K562 (cell line): Measurements from ENCODE around the gene ISCA1. TPM values are rescaled to one million over a fixed set of nuclear protein-coding genes. Genes with fewer than 3 reads are reported as not detected.

Experiments
- ARID1B ChIP-seq: fragments of 450-650 bp; IDR thresholded peaks from 2 replicates; pipeline ENCODE4 v1.6.1; 2016; ENCODE audit warnings: antibody characterized with exemption, mild to moderate bottlenecking, inconsistent platforms
- BMI1 ChIP-seq: fragments of 150-350 bp; IDR thresholded peaks from 2 replicates; pipeline ENCODE4 v1.6.1; 2014; ENCODE audit warnings: low read length
- CREB1 ChIP-seq, 2 experiments: sonication (generic) in 1 of 2; formaldehyde crosslinking in 1 of 2; IDR thresholded peaks; 2 replicates each; pipeline versions ENCODE4 v1.6.1 to v1.8.0; 2012 to 2022; ENCODE audit warnings: inconsistent platforms in 1 of 2, mild to moderate bottlenecking in 1 of 2, missing genetic modification reagents in 1 of 2, moderate library complexity in 1 of 2
- FOXP1 ChIP-seq: sonication (generic); formaldehyde crosslinking; IDR thresholded peaks from 2 replicates; pipeline ENCODE4 v1.8.0; 2022; ENCODE audit warnings: mild to moderate bottlenecking, missing genetic modification reagents
- HDAC2 ChIP-seq: fragments of 450-650 bp; IDR thresholded peaks from 2 replicates; pipeline ENCODE4 v1.6.1; 2016; ENCODE audit warnings: mild to moderate bottlenecking
- HLTF ChIP-seq: fragments of 450-650 bp; IDR thresholded peaks from 2 replicates; pipeline ENCODE4 v1.6.1; 2016
- MCM2 ChIP-seq: fragments of 450-650 bp; IDR thresholded peaks from 2 replicates; pipeline ENCODE4 v1.6.1; 2017; ENCODE audit warnings: low read depth, mild to moderate bottlenecking
- MYNN ChIP-seq, 2 experiments: sonication (generic); formaldehyde crosslinking in 1 of 2; IDR thresholded peaks; 2 replicates each; pipeline versions ENCODE4 v1.5.0 to v1.6.1; 2016 to 2020; ENCODE audit warnings: antibody characterized with exemption in 1 of 2, missing genetic modification reagents in 1 of 2
- SAFB ChIP-seq: fragments of 200-400 bp; formaldehyde crosslinking; IDR thresholded peaks from 2 replicates; pipeline ENCODE4 v1.6.1; 2017; ENCODE audit warnings: low read depth, low read length, borderline replicate concordance
- SIX5 ChIP-seq, 2 experiments: IDR thresholded peaks; 2 replicates each; pipeline ENCODE4 v1.6.1; 2011; ENCODE audit warnings: low read length in 2 of 2, borderline replicate concordance in 1 of 2, low read depth in 1 of 2, mild to moderate bottlenecking in 1 of 2, moderate library complexity in 1 of 2; ENCODE audit not compliant: insufficient read depth in 1 of 2
- TSC22D4 ChIP-seq: fragments of 450-650 bp; IDR thresholded peaks from 2 replicates; pipeline ENCODE4 v1.6.1; 2016; ENCODE audit warnings: missing genetic modification characterization, missing biosample characterization, control low read depth
- ZC3H4 ChIP-seq: sonication (generic); formaldehyde crosslinking; IDR thresholded peaks from 2 replicates; pipeline ENCODE4 v1.9.0; 2021; ENCODE audit warnings: missing genetic modification reagents, borderline replicate concordance
- ZNF175 ChIP-seq: fragments of 200-800 bp; sonication (Bioruptor generic); IDR thresholded peaks from 2 replicates; pipeline ENCODE4 v1.6.1; 2016; ENCODE audit warnings: low read depth, mild to moderate bottlenecking, missing genetic modification characterization, missing compliant biosample characterization
- ZNF280A ChIP-seq: fragments of 450-650 bp; IDR thresholded peaks from 2 replicates; pipeline ENCODE4 v1.6.1; 2018; ENCODE audit warnings: mild to moderate bottlenecking, low read depth; ENCODE audit not compliant: partially characterized antibody
- ZNF318 ChIP-seq, 2 experiments: fragments of 450-650 bp; IDR thresholded peaks; 2 replicates each; pipeline ENCODE4 v1.6.1; 2016; ENCODE audit warnings: mild to moderate bottlenecking in 2 of 2, borderline replicate concordance in 1 of 2, low read depth in 1 of 2, moderate library complexity in 1 of 2
- polyA plus RNA-seq, 8 experiments: library from polyadenylated mRNA; depleted of rRNA in 4 of 8; stranded (reverse) in 5 of 8; unstranded in 3 of 8; fragments of >200 nt; fragmentation: Nextera tagmentation in 2 of 8; fragmentation: Illumina TruSeq in 1 of 8; extraction: Ambion mirVana in 2 of 8; extraction: Trizol in 1 of 8; gene quantifications; 2 replicates each; pipeline versions ENCODE4 v1.2.1 to v1.2.3, GENCODE V29; 2011 to 2014; ENCODE audit warnings: inconsistent platforms in 1 of 8, missing spikeins in 1 of 8
- total RNA-seq, 7 experiments: library from RNA; depleted of rRNA in 6 of 7; stranded (reverse); fragments of >200 nt in 6 of 7; fragmentation: Illumina TruSeq in 2 of 7; extraction: Trizol in 2 of 7; gene quantifications; 2 replicates each; pipeline versions ENCODE4 v1.2.1 to v1.2.3, GENCODE V29; 2011 to 2021; ENCODE audit warnings: low replicate concordance in 1 of 7
- TF ChIP-seq, protein P1 (sequence below), 2 experiments: fragments of 250-450 bp in 1 of 2; fragments of 450-650 bp in 1 of 2; sonication (Bioruptor Pico) in 1 of 2; IDR thresholded peaks; 2 replicates each; pipeline versions ENCODE4 v1.6.1 to v1.8.0; 2016 to 2021; ENCODE audit warnings: mild to moderate bottlenecking in 2 of 2, moderate library complexity in 2 of 2, missing compliant biosample characterization in 1 of 2, missing genetic modification characterization in 1 of 2

ISCA1 gene
- total and polyA plus RNA-seq, 9 of the 15 experiments (the other 6 are each of a cell fraction or from before 2014, with no cell fraction given) = 6.5 to 27.1 (median 20.0) TPM

DNA sequence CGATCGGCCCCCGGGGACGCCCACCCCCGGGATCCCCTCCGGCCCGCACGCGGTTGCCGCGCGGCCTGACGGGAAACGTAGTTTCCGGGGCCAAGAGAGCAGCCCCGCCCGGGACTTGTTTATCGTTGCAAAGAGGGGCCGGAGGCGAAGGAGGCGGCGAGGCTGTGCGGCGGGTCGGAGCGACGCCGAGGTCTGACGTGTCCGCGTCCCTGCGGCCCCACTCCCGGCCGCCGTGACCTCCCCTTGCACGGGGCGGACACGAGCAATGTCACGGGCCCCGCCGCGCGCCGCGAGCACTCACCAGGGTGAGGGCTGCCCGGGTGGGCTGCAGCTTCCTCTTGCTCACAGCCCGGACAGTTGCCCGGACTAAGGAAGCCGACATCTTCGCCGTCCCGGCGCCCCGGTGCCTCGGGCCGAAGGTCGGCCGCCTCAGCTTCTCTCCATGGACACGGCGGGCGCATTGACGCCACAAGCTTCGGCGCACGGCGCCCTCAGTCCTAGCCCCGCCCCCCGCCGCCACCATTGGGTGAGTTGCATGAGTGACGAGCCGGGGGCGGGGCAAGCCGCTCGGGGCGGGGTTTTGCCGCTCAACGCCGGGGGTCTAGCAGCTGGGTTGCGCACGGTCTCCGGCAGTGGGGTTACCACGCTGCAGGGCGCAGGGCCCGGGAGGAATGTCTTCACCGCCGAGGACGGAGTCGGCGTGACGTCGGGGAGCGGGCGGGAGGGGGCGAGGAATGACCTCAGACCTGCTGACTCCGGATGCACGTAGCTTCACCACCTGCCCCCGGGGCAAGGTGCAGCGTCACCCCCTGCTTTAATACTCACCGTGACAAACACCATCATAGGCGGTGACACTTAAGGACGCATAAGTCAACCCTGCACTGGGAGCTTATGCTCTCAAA is at the start of gene ISCA1 (continued):
- no peak for TF ChIP-seq ZNF280A
- TF ChIP-seq ZC3H4 (CRISPR knock-in tag) = no peak; the same call in 1 of the 2 replicates
- TF ChIP-seq ARID1B = no peak
- TF ChIP-seq HLTF = no peak
- peak; percentile 31 to 40; a peak in 2 of 4 replicates for TF ChIP-seq SIX5 (IDR thresholded peaks at IDR 0.05; ENCODE audit: borderline replicate concordance in 1 of 2, insufficient read depth in 1 of 2, low read depth in 1 of 2, low read length in 2 of 2)
- no peak for TF ChIP-seq TSC22D4 (tag)
- TF ChIP-seq SAFB = peak; percentile 73
- peak; percentile 74; the same call in 1 of the 2 replicates for TF ChIP-seq FOXP1 (CRISPR knock-in tag)
- no peak for TF ChIP-seq MYNN (IDR thresholded peaks at IDR 0.05)
- TF ChIP-seq MYNN (CRISPR knock-in tag; IDR thresholded peaks at IDR 0.05) = no peak
- peak; percentile 92 for TF ChIP-seq CREB1 (IDR thresholded peaks at IDR 0.05)
- TF ChIP-seq CREB1 (CRISPR knock-in tag; IDR thresholded peaks at IDR 0.05) = peak; percentile 86
- TF ChIP-seq MCM2 = no peak
- TF ChIP-seq ZNF175 = no peak
- no peak for TF ChIP-seq HDAC2
- TF ChIP-seq, protein P1, sequence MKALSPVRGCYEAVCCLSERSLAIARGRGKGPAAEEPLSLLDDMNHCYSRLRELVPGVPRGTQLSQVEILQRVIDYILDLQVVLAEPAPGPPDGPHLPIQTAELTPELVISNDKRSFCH (CRISPR knock-in tag; IDR thresholded peaks at IDR 0.05) = no peak
- TF ChIP-seq, protein P1 (tag; IDR thresholded peaks at IDR 0.05) = no peak
- no peak for TF ChIP-seq ZNF318 (IDR thresholded peaks at IDR 0.05; ENCODE audit: borderline replicate concordance in 1 of 2, low read depth in 1 of 2)
- no peak for TF ChIP-seq BMI1
